ENCODE data around the gene PCDHGA1.

DNA sequence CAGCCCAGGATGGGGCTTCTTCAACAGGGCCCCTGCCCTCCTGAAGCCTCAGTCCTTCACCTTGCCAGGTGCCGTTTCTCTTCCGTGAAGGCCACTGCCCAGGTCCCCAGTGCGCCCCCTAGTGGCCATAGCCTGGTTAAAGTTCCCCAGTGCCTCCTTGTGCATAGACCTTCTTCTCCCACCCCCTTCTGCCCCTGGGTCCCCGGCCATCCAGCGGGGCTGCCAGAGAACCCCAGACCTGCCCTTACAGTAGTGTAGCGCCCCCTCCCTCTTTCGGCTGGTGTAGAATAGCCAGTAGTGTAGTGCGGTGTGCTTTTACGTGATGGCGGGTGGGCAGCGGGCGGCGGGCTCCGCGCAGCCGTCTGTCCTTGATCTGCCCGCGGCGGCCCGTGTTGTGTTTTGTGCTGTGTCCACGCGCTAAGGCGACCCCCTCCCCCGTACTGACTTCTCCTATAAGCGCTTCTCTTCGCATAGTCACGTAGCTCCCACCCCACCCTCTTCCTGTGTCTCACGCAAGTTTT, 182.1 kb downstream of the PCDHGA1 start:
- TF ChIP-seq, protein P1, sequence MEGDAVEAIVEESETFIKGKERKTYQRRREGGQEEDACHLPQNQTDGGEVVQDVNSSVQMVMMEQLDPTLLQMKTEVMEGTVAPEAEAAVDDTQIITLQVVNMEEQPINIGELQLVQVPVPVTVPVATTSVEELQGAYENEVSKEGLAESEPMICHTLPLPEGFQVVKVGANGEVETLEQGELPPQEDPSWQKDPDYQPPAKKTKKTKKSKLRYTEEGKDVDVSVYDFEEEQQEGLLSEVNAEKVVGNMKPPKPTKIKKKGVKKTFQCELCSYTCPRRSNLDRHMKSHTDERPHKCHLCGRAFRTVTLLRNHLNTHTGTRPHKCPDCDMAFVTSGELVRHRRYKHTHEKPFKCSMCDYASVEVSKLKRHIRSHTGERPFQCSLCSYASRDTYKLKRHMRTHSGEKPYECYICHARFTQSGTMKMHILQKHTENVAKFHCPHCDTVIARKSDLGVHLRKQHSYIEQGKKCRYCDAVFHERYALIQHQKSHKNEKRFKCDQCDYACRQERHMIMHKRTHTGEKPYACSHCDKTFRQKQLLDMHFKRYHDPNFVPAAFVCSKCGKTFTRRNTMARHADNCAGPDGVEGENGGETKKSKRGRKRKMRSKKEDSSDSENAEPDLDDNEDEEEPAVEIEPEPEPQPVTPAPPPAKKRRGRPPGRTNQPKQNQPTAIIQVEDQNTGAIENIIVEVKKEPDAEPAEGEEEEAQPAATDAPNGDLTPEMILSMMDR (IDR thresholded peaks at IDR 0.05; ENCODE audit: insufficient read depth, low read length, poor library complexity, severe bottlenecking), result peak; percentile 89
- TF ChIP-seq EZH2phosphoT487 (conservative IDR thresholded peaks at IDR 0.05; ENCODE audit: low read length), result no peak

Data from SU-DHL-6 (cell line).